Right renal pelvis (tissue), 4 donors: ENCODE measurements around the gene KRTAP20-4. TPM values are rescaled to one million over a fixed set of nuclear protein-coding genes. Genes with fewer than 3 reads are reported as not detected.

ENCODE experiments used
- DNase-seq, 4 donors: peaks; one replicate each; pipeline ENCODE4 v3.0.0-alpha.2; 2013; ENCODE audit warnings: low read depth in 4 of 4, low spot score in 3 of 4, missing footprints in 1 of 4
- polyA plus RNA-seq, 4 donors: library from polyadenylated mRNA; unstranded; fragments of 120-200 nt; gene quantifications; one replicate each; pipeline ENCODE4 v1.2.1, GENCODE V29; 2013; ENCODE audit not compliant: insufficient read length in 4 of 4

Gene KRTAP20-4
- polyA plus RNA-seq: not detected

- no peak for DNase-seq
Measured at GRCh38 chr21:30620522-30620921, at the start of gene KRTAP20-4. Gene KRTAP20-4, plus strand, starts transcription at chr21:30620627.

- no peak for DNase-seq
Measured at GRCh38 chr21:30577766-30578165, 42.7 kb upstream of the KRTAP20-4 start.

GRCh38 chr21:30579346-30579745 lies 41.1 kb upstream of the KRTAP20-4 start:
- DNase-seq: no peak

- no peak for DNase-seq
Measured at GRCh38 chr21:30580132-30580531, 40.3 kb upstream of the KRTAP20-4 start.

GRCh38 chr21:30582870-30583269 lies 37.6 kb upstream of the KRTAP20-4 start:
- DNase-seq: no peak

- DNase-seq: no peak
Measured at GRCh38 chr21:30590297-30590696, 30.1 kb upstream of the KRTAP20-4 start, which contains the start of gene KRTAP22-2. Gene KRTAP22-2, minus strand, starts transcription at chr21:30590397.

- DNase-seq: no peak
Measured at GRCh38 chr21:30592140-30592539, 28.3 kb upstream of the KRTAP20-4 start, which contains the start of gene KRTAP6-3. Gene KRTAP6-3, plus strand, starts transcription at chr21:30592440. Its CDS starts 6 bp downstream, at chr21:30592446.

GRCh38 chr21:30598802-30599201 lies 21.6 kb upstream of the KRTAP20-4 start, which contains the start of gene KRTAP6-2:
Gene KRTAP6-2, minus strand, starts transcription at chr21:30598902. Its CDS starts 28 bp downstream, at chr21:30598874.
- DNase-seq: no peak

GRCh38 chr21:30600787-30601186 lies 19.6 kb upstream of the KRTAP20-4 start, which contains the start of gene KRTAP22-1:
Gene KRTAP22-1, plus strand, starts transcription at chr21:30601087.
- DNase-seq: no peak

GRCh38 chr21:30605968-30606367 lies 14.5 kb upstream of the KRTAP20-4 start:
- DNase-seq: no peak

- DNase-seq: no peak
Measured at GRCh38 chr21:30612132-30612531, 8.3 kb upstream of the KRTAP20-4 start.

- DNase-seq: no peak
Measured at GRCh38 chr21:30613836-30614235, 6.6 kb upstream of the KRTAP20-4 start, which contains the start of gene KRTAP6-1. Gene KRTAP6-1, minus strand, starts transcription at chr21:30613930. Its CDS starts 26 bp downstream, at chr21:30613904.

- no peak for DNase-seq
Measured at GRCh38 chr21:30615199-30615598, 5.2 kb upstream of the KRTAP20-4 start.

GRCh38 chr21:30616125-30616524 lies 4.3 kb upstream of the KRTAP20-4 start, which contains the start of gene KRTAP20-1:
Gene KRTAP20-1, plus strand, starts transcription at chr21:30616425. Its CDS starts 30 bp downstream, at chr21:30616455.
- DNase-seq: no peak

- no peak for DNase-seq
Measured at GRCh38 chr21:30620080-30620479, 347 bp upstream of the KRTAP20-4 start.

- DNase-seq: no peak
Measured at GRCh38 chr21:30623362-30623761, 2.9 kb downstream of the KRTAP20-4 start.

- no peak for DNase-seq
Measured at GRCh38 chr21:30625449-30626165, 5.2 kb downstream of the KRTAP20-4 start.

GRCh38 chr21:30628109-30628508 lies 7.7 kb downstream of the KRTAP20-4 start:
- no peak for DNase-seq

GRCh38 chr21:30629200-30629599 lies 8.8 kb downstream of the KRTAP20-4 start:
- DNase-seq: no peak

- DNase-seq: no peak
Measured at GRCh38 chr21:30634906-30635305, 14.5 kb downstream of the KRTAP20-4 start, which contains the start of gene KRTAP20-2. Gene KRTAP20-2, plus strand, starts transcription at chr21:30635206. Its CDS starts 58 bp downstream, at chr21:30635264.

- no peak for DNase-seq
Measured at GRCh38 chr21:30638686-30639085, 18.3 kb downstream of the KRTAP20-4 start.

GRCh38 chr21:30642564-30642963 lies 22.1 kb downstream of the KRTAP20-4 start, which contains the start of gene KRTAP20-3:
Gene KRTAP20-3, plus strand, starts transcription at chr21:30642864.
- DNase-seq: no peak
